GM12878 (cell line): ENCODE results near the gene SPINDOC. TPM values are rescaled to one million over a fixed set of nuclear protein-coding genes. Genes with fewer than 3 reads are reported as not detected.

Source experiments
- ATAC-seq: fragments of 200-7000 bp; cut with Tn5 transposase; 3 replicates; pipeline ENCODE4 v1.9.1; 2020; ENCODE audit warnings: mild to moderate bottlenecking, moderate library complexity
- BruUV-seq: library from RNA; stranded (reverse); fragments of 400-500 nt; replicated peaks from 2 replicates; lab custom pipeline; 2021; lab: Mats Ljungman, UMichigan
- CTCF ChIA-PET: fragments of 300-600 bp; sonication (Branson Sonifier 250); formaldehyde crosslinking; extraction: SDS; loops from one replicate; lab custom pipeline; 2021; ENCODE audit warnings: inconsistent platforms; lab: Yijun Ruan, JAX
- POLR2A ChIA-PET: fragments of 350-600 bp; formaldehyde crosslinking; extraction: SDS; loops from one replicate; lab custom pipeline; 2021; ENCODE audit warnings: inconsistent platforms; lab: Charles Lee
- RAD21 ChIA-PET: fragments of 300-600 bp; sonication (Branson Sonifier 250); formaldehyde crosslinking; loops from one replicate; lab custom pipeline; 2023; ENCODE audit warnings: antibody characterized with exemption; ENCODE audit not compliant: unreplicated experiment; lab: Charles Lee
- SMC1A ChIA-PET: fragments of 300-600 bp; sonication (Branson Sonifier 250); formaldehyde crosslinking; loops from one replicate; lab custom pipeline; 2023; ENCODE audit not compliant: unreplicated experiment, uncharacterized antibody; lab: Charles Lee
- DNase-seq: peaks from one replicate; pipeline ENCODE4 v3.0.0-alpha.2; 2011; ENCODE audit warnings: low read depth, low spot score
- FAIRE-seq: peaks from 3 replicates; lab custom pipeline; 2011; peaks lifted over from hg19 to GRCh38; lab: Jason Lieb, UNC
- H2AFZ ChIP-seq: 2 replicates; pipeline ENCODE4 v1.6.0; 2011; ENCODE audit warnings: low read depth, low read length, control low read depth; ENCODE audit not compliant: control insufficient read depth
- H3K27ac ChIP-seq: 2 replicates; pipeline ENCODE4 v1.5.1; 2011; ENCODE audit warnings: control low read depth; ENCODE audit not compliant: control insufficient read depth, insufficient read depth
- H3K27me3 ChIP-seq, 2 experiments: replicated peaks in 1 of 2; 2 replicates each; pipeline versions ENCODE4 v1.6.0 to v1.6.1; 2011; ENCODE audit warnings: low read length in 1 of 2; ENCODE audit not compliant: control insufficient read depth in 2 of 2, insufficient read depth in 2 of 2
- H3K36me3 ChIP-seq, 2 experiments: 2 replicates each; pipeline ENCODE4 v1.5.1; 2011; ENCODE audit warnings: low read length in 1 of 2; ENCODE audit not compliant: control insufficient read depth in 2 of 2, insufficient read depth in 2 of 2
- H3K4me1 ChIP-seq: 2 replicates; pipeline ENCODE4 v1.6.1; 2011; ENCODE audit warnings: mild to moderate bottlenecking, low read length, moderate library complexity, mixed read lengths; ENCODE audit not compliant: control insufficient read depth, insufficient read depth
- H3K4me2 ChIP-seq: 2 replicates; pipeline ENCODE4 v1.6.0; 2011; ENCODE audit warnings: control low read depth; ENCODE audit not compliant: control insufficient read depth, insufficient read depth
- H3K4me3 ChIP-seq: fragments of 200-600 bp; sonication (generic); 2 replicates; pipeline ENCODE4 v1.5.1; 2016
- H3K79me2 ChIP-seq: 2 replicates; pipeline ENCODE4 v1.6.0; 2011; ENCODE audit warnings: low read length; ENCODE audit not compliant: control insufficient read depth, insufficient read depth
- H3K9ac ChIP-seq: 2 replicates; pipeline ENCODE4 v1.8.0; 2011; ENCODE audit warnings: low read length, control low read depth, mixed read lengths; ENCODE audit not compliant: control insufficient read depth, insufficient read depth
- H3K9me3 ChIP-seq: replicated peaks from 3 replicates; pipeline ENCODE4 v1.5.1; 2011; ENCODE audit warnings: mild to moderate bottlenecking, low read length; ENCODE audit not compliant: control insufficient read depth, insufficient read depth
- H4K20me1 ChIP-seq: 2 replicates; pipeline ENCODE4 v1.6.0; 2011; ENCODE audit not compliant: control insufficient read depth, insufficient read depth
- CEBPB ChIP-seq, 2 experiments: fragments of 150-350 bp in 1 of 2; IDR thresholded peaks; 2 replicates each; pipeline ENCODE4 v1.6.1; 2012 to 2014; ENCODE audit warnings: low read depth in 2 of 2, low read length in 2 of 2, borderline replicate concordance in 1 of 2, inconsistent platforms in 1 of 2
- FOXK2 ChIP-seq: fragments of 450-650 bp; IDR thresholded peaks from 2 replicates; pipeline ENCODE4 v1.6.1; 2017; ENCODE audit warnings: mild to moderate bottlenecking, moderate library complexity
- PAX5 ChIP-seq: IDR thresholded peaks from 2 replicates; pipeline ENCODE4 v1.6.1; 2011; ENCODE audit warnings: low read depth, low read length, borderline replicate concordance
- PAX8 ChIP-seq: fragments of 450-650 bp; IDR thresholded peaks from 2 replicates; pipeline ENCODE4 v1.6.1; 2017; ENCODE audit warnings: mild to moderate bottlenecking, moderate library complexity
- SP1 ChIP-seq: IDR thresholded peaks from one replicate; pipeline ENCODE4 v1.6.1; 2011; ENCODE audit warnings: low read depth, low read length
- TBL1XR1 ChIP-seq: IDR thresholded peaks from 2 replicates; pipeline ENCODE4 v1.6.1; 2012; ENCODE audit warnings: low read depth, low read length, improper control_type of control experiment
- ZNF207 ChIP-seq: fragments of 450-650 bp; IDR thresholded peaks from 2 replicates; pipeline ENCODE4 v1.6.1; 2014; ENCODE audit warnings: antibody characterized with exemption, mild to moderate bottlenecking, borderline replicate concordance
- WGBS: methylation state at CpG from one replicate; pipeline ENCODE4 v1.1.6; 2016; ENCODE audit warnings: low lambda C conversion rate; ENCODE audit not compliant: insufficient replicate concordance, insufficient coverage; ENCODE audit errors: missing lambda C conversion rate; 5-methylcytosine and 5-hydroxymethylcytosine counted together
- in situ Hi-C: fragments of 300-500 bp; cut with MboI; formaldehyde crosslinking; loops from 9 replicates; pipeline ENCODE4 v1.14.3; 2018; ENCODE audit warnings: mixed read lengths
- intact Hi-C: fragments of 100-400 bp; cut with micrococcal nuclease; formaldehyde crosslinking; loops from one replicate; pipeline ENCODE4 v1.14.2; 2022; ENCODE audit not compliant: unreplicated experiment
- polyA plus RNA-seq, 11 experiments: library from polyadenylated mRNA; depleted of rRNA in 4 of 11; unstranded in 6 of 11; stranded (reverse) in 5 of 11; fragments of >200 nt; fragmentation: Nextera tagmentation in 4 of 11; fragmentation: Illumina TruSeq in 1 of 11; extraction: Ambion mirVana in 4 of 11; extraction: Trizol in 1 of 11; gene quantifications; 1 replicate in 1 of 11; 2 replicates in 10 of 11; pipeline versions ENCODE4 v1.2.1 to v1.2.3, GENCODE V29; 2011 to 2016; ENCODE audit warnings: inconsistent platforms in 2 of 11, missing spikeins in 2 of 11, low read depth in 1 of 11
- total RNA-seq, 4 experiments: library from RNA; depleted of rRNA in 3 of 4; stranded (reverse); fragments of >200 nt in 3 of 4; fragmentation: Illumina TruSeq in 1 of 4; extraction: Trizol in 1 of 4; gene quantifications; 2 replicates each; pipeline versions ENCODE4 v1.2.1 to v1.2.3, GENCODE V29; 2013 to 2021
- TF ChIP-seq, protein P1 (sequence below): IDR thresholded peaks from 2 replicates; pipeline ENCODE4 v1.6.1; 2011; ENCODE audit warnings: mild to moderate bottlenecking, low read depth, low read length, moderate library complexity; ENCODE audit not compliant: insufficient replicate concordance
- TF ChIP-seq, protein P2 (sequence below): IDR thresholded peaks from 2 replicates; pipeline ENCODE4 v1.6.1; 2011; ENCODE audit warnings: low read depth, mild to moderate bottlenecking, low read length, moderate library complexity, borderline replicate concordance; ENCODE audit errors: extremely low read depth
- TF ChIP-seq, protein P3 (sequence below): IDR thresholded peaks from 2 replicates; pipeline ENCODE4 v1.6.1; 2011; ENCODE audit warnings: borderline replicate concordance, low read depth, mild to moderate bottlenecking, moderate library complexity, mixed read lengths, low read length; ENCODE audit not compliant: insufficient read depth; ENCODE audit errors: extremely low read length
- TF ChIP-seq, protein P4 (sequence below): fragments of 450-650 bp; IDR thresholded peaks from 2 replicates; pipeline ENCODE4 v1.6.1; 2018; ENCODE audit warnings: mild to moderate bottlenecking, low read depth, moderate library complexity; ENCODE audit not compliant: partially characterized antibody

SPINDOC gene
- total and polyA plus RNA-seq, 10 of the 15 experiments (the other 5 are each of a cell fraction or from before 2014, with no cell fraction given), result 0.88 to 38.2 (median 16.9) TPM

DNA sequence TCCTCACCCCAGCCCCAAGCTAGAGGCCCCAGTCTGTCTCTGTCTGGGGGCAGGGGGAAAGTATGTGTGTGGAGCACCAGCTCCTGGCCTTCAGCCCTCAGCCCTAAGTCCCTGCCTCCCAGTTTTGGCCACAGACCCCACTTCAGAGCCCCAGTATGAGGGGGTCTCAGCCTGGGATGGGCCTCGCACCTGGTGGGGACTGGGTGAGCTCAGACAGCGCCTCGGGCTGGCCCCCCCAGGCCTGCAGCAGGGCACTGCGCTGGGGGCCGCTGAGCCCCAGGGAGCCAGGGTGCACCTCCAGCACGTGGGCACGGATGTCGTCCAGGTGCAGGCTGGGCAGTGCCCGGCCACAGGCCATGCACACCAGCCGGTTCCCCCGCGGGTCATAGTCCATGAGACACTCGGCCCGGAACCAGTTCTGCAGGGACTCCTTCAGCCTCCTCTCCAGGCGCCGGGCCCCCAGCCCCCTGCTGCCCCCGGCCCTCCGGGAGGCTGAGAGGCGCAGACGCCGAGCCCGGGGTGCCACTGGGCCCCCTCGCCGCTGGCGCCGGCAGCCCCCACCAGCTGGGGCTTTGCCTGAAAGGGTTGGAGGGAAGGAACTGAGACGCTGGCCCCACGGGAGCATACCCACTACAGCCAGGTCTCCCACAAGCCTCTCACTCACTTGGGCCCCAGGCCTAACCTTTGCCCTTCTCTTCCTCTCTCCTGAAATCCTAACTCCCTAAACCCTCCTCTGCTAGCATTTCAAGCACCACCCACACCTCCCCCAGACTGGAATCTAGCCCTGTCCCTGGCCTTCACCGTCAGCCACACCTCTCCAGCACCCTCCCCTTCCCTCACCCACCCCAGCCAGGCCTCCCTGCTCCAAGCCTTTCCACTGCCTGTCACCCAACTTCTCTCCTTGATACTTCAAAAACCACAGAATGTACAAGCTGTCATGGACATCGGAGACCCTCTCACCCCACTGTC lies 48.3 kb upstream of the SPINDOC start (continued):
- no peak for TF ChIP-seq PAX8
- TF ChIP-seq ZNF207, result no peak

DNA sequence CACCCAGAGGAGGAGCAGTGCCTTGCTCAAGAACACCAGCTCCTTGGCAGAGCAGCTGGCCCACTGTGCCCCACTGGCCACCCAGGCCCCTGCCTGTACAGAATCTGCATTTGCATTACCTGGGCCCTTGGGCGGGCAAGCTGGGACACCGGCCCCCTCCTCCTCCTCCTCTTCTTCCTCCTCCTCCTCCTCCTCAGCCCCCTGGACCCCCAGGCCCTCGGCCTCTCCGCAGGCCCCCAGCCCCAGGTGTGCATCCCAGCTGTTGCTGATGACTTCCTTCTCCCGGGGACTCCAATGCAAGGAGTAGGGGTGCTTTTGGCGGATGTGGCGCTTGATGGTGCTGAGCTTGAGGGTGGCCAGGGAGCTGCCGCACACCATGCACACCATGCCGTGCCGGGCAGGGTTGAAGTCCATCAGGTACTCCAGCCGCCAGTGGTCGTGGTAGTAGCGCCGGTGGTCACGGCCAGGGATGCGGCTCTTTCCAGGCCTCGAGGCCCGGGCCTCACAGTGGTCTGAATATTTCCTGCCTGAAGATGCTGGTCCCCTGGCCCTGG lies 47.5 kb upstream of the SPINDOC start:
- H3K9me3 ChIP-seq, result no peaks in the 10 kb centered on the region
- no TSS peak for BruUV-seq
- peaks cover 5% of the 10 kb centered on the region; the same call in 1 of the 2 replicates for H4K20me1 ChIP-seq
- no peak overlapping the region for H3K27ac ChIP-seq
- SMC1A ChIA-PET, result interaction anchor here (0.8 kb wide), 1 partner anchor 180 kb away, joined by 3 read pairs; no protein-coding TSS in a partner anchor
- WGBS, result 87% methylated on average over 17 of the region's 18 CpGs
- no peaks in the 10 kb centered on the region; the same call in 1 of the 2 replicates for H3K79me2 ChIP-seq
- no peak for ATAC-seq
- POLR2A ChIA-PET, result interaction anchor here (0.9 kb wide), 1 partner anchor 50 kb away, joined by 6 read pairs; no protein-coding TSS in a partner anchor
- intact Hi-C loops (loop anchor here (5.0 kb wide), 2 partner anchors 72 to 187 kb away; partner anchors contain the start of gene MARK2), in situ Hi-C loops (no loop called here)
- peaks cover 8% of the 10 kb centered on the region; the same call in 1 of the 2 replicates for H3K4me1 ChIP-seq
- no peak for DNase-seq
- H3K9ac ChIP-seq, result no peak overlapping the region
- H3K27me3 ChIP-seq, result peaks cover 3 to 4% of the 10 kb centered on the region in 2 experiments
- peaks cover 0 to 3% of the 10 kb centered on the region in 2 experiments; a peak in 2 of 4 replicates for H3K36me3 ChIP-seq
- CTCF ChIA-PET, result interaction anchor here (0.7 to 4.4 kb wide), 3 partner anchors 71 to 386 kb away, joined by 3 to 18 read pairs (median 3); no protein-coding TSS in a partner anchor
- RAD21 ChIA-PET, result interaction anchor here (1.4 kb wide), 1 partner anchor 180 kb away, joined by 4 read pairs; no protein-coding TSS in a partner anchor
- H2AFZ ChIP-seq, result no peak overlapping the region
- no peak for TF ChIP-seq SP1
- TF ChIP-seq PAX5, result no peak
- TF ChIP-seq, protein P1, sequence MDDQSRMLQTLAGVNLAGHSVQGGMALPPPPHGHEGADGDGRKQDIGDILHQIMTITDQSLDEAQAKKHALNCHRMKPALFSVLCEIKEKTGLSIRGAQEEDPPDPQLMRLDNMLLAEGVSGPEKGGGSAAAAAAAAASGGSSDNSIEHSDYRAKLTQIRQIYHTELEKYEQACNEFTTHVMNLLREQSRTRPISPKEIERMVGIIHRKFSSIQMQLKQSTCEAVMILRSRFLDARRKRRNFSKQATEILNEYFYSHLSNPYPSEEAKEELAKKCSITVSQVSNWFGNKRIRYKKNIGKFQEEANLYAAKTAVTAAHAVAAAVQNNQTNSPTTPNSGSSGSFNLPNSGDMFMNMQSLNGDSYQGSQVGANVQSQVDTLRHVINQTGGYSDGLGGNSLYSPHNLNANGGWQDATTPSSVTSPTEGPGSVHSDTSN, result no peak
- TF ChIP-seq, protein P2, sequence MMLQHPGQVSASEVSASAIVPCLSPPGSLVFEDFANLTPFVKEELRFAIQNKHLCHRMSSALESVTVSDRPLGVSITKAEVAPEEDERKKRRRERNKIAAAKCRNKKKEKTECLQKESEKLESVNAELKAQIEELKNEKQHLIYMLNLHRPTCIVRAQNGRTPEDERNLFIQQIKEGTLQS, result no peak
- TF ChIP-seq CEBPB (IDR thresholded peaks at IDR 0.05; ENCODE audit: borderline replicate concordance in 1 of 2, low read depth in 2 of 2, low read length in 2 of 2), result no peak
- no peak for TF ChIP-seq FOXK2
- TF ChIP-seq TBL1XR1, result no peak
- TF ChIP-seq, protein P3, sequence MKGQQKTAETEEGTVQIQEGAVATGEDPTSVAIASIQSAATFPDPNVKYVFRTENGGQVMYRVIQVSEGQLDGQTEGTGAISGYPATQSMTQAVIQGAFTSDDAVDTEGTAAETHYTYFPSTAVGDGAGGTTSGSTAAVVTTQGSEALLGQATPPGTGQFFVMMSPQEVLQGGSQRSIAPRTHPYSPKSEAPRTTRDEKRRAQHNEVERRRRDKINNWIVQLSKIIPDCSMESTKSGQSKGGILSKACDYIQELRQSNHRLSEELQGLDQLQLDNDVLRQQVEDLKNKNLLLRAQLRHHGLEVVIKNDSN, result no peak
- TF ChIP-seq, protein P4, sequence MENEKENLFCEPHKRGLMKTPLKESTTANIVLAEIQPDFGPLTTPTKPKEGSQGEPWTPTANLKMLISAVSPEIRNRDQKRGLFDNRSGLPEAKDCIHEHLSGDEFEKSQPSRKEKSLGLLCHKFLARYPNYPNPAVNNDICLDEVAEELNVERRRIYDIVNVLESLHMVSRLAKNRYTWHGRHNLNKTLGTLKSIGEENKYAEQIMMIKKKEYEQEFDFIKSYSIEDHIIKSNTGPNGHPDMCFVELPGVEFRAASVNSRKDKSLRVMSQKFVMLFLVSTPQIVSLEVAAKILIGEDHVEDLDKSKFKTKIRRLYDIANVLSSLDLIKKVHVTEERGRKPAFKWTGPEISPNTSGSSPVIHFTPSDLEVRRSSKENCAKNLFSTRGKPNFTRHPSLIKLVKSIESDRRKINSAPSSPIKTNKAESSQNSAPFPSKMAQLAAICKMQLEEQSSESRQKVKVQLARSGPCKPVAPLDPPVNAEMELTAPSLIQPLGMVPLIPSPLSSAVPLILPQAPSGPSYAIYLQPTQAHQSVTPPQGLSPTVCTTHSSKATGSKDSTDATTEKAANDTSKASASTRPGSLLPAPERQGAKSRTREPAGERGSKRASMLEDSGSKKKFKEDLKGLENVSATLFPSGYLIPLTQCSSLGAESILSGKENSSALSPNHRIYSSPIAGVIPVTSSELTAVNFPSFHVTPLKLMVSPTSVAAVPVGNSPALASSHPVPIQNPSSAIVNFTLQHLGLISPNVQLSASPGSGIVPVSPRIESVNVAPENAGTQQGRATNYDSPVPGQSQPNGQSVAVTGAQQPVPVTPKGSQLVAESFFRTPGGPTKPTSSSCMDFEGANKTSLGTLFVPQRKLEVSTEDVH, result no peak
- TF ChIP-seq, all 136 proteins: peak for 0
- FAIRE-seq, result no peak
- Histone ChIP-seq H3K4me2 (no peak overlapping the region), H3K4me3 (no peak overlapping the region)
